Retinal pigment epithelial cell (primary cell): ENCODE data around the gene KCNIP1.

Experiments used
- DNase-seq: peaks from one replicate; pipeline ENCODE4 v3.0.0-alpha.2; 2010; ENCODE audit warnings: low read depth
- H3K4me3 ChIP-seq: 2 replicates; pipeline ENCODE4 v1.5.1; 2011; ENCODE audit warnings: mild to moderate bottlenecking, low read length, control low read depth, moderate library complexity
- TF ChIP-seq, protein P1 (sequence below): conservative IDR thresholded peaks from 2 replicates; pipeline ENCODE4 v1.5.1; 2011; ENCODE audit warnings: low read depth, low read length, control low read depth, inconsistent platforms

The KCNIP1 gene

GRCh38 chr5:170640731-170641588 lies 137.1 kb downstream of the KCNIP1 start:
- TF ChIP-seq, protein P1, sequence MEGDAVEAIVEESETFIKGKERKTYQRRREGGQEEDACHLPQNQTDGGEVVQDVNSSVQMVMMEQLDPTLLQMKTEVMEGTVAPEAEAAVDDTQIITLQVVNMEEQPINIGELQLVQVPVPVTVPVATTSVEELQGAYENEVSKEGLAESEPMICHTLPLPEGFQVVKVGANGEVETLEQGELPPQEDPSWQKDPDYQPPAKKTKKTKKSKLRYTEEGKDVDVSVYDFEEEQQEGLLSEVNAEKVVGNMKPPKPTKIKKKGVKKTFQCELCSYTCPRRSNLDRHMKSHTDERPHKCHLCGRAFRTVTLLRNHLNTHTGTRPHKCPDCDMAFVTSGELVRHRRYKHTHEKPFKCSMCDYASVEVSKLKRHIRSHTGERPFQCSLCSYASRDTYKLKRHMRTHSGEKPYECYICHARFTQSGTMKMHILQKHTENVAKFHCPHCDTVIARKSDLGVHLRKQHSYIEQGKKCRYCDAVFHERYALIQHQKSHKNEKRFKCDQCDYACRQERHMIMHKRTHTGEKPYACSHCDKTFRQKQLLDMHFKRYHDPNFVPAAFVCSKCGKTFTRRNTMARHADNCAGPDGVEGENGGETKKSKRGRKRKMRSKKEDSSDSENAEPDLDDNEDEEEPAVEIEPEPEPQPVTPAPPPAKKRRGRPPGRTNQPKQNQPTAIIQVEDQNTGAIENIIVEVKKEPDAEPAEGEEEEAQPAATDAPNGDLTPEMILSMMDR: no peak
- no peak overlapping the region for H3K4me3 ChIP-seq
- DNase-seq: no peak

- no peak overlapping the region for H3K4me3 ChIP-seq
- DNase-seq: no peak
- TF ChIP-seq, protein P1: no peak
Observed at GRCh38 chr5:170641589-170642031, 137.8 kb downstream of the KCNIP1 start.

DNA sequence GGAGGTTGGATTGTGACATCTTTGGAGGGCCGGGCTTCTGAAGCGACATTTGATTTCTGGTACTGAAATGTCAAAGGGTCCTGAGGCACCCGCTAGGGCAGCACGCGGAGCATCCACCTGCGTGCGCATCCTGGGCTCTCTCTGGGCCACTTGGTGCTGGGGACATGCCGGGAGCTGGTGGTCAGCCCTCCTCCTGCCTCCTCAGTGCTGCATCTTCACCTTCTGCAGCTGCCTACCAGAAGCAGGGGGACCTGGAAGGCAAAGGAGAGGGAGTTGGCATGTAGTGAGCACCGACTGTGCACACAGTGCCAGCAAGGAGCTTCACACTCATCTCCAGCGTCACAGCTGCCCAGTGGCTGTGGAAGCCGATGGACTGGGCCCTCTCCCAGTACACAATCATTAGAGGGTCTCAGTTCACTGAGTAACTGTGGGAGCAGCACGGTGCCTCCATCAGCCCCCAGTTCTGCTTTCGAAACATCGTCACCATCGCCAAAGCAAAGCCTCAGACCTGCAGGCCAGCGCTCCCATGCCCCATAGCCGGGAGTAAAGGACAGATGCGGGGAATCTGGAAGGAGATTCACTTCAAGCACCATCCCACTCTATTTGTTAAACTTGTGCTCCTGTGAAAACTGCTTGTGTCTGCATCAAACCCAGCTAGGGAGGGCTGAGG lies 138.4 kb downstream of the KCNIP1 start:
- TF ChIP-seq, protein P1: no peak
- DNase-seq: no peak
- no peak overlapping the region for H3K4me3 ChIP-seq

- TF ChIP-seq, protein P1: no peak
- DNase-seq: no peak
- H3K4me3 ChIP-seq: no peak overlapping the region
Observed at GRCh38 chr5:170642776-170643436, 139.1 kb downstream of the KCNIP1 start.

DNA sequence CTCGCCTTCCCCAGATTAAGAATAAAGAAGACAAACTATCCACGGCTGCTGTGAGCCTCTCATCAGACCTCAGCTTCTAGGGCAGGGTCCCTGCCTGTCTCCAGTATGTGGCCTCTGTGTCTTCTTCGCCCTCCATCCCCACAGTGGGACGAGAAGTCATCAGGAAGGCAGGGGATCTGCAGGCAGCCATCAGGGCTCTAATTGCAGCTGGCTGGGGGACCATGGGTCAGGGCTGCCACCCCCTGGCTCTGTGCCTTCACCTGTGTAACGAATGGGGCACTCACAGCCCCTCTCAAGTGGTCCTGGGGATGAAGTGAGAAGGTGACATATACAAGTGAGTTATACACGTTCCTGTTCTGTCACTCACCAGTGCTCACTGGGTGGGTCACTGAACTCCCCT lies 139.8 kb downstream of the KCNIP1 start:
- TF ChIP-seq, protein P1: no peak
- DNase-seq: no peak
- H3K4me3 ChIP-seq: no peak overlapping the region

- no peak for DNase-seq
- H3K4me3 ChIP-seq: no peak overlapping the region
- TF ChIP-seq, protein P1: no peak
Observed at GRCh38 chr5:170644501-170644900, 140.7 kb downstream of the KCNIP1 start.
